GM18867 (cell line): ENCODE data around the gene CD2BP2.

Experiments used
- ATAC-seq: cut with Tn5 transposase; IDR thresholded peaks from one replicate; pipeline ENCODE4 v1.9.1; 2021; ENCODE audit warnings: mild to moderate bottlenecking, moderate library complexity; ENCODE audit not compliant: unreplicated experiment

The CD2BP2 gene

GRCh38 chr16:30365200-30365599, 10.1 kb upstream of the CD2BP2 start:
- no peak for ATAC-seq

GRCh38 chr16:30361180-30361579, 6.1 kb upstream of the CD2BP2 start:
- no peak for ATAC-seq

- no peak for ATAC-seq
Measured at GRCh38 chr16:30359871-30360170, 4.7 kb upstream of the CD2BP2 start.

- no peak for ATAC-seq
Measured at GRCh38 chr16:30358990-30359870, 4.1 kb upstream of the CD2BP2 start.

GRCh38 chr16:30358577-30358936, 3.4 kb upstream of the CD2BP2 start:
- ATAC-seq: no peak

GRCh38 chr16:30357715-30358576, 2.8 kb upstream of the CD2BP2 start:
- ATAC-seq: no peak

GRCh38 chr16:30357085-30357714, 2.1 kb upstream of the CD2BP2 start:
- ATAC-seq: no peak

- no peak for ATAC-seq
Measured at GRCh38 chr16:30356401-30357084, 1.4 kb upstream of the CD2BP2 start.

- ATAC-seq: no peak
Measured at GRCh38 chr16:30355954-30356308, 823 bp upstream of the CD2BP2 start.

- ATAC-seq: peak; percentile 3
Measured at GRCh38 chr16:30354423-30355143, 525 bp downstream of the CD2BP2 start.

- ATAC-seq: no peak
Measured at GRCh38 chr16:30353438-30354129, 1.5 kb downstream of the CD2BP2 start.

GRCh38 chr16:30352488-30353401, 2.4 kb downstream of the CD2BP2 start:
- ATAC-seq: no peak

- no peak for ATAC-seq
Measured at GRCh38 chr16:30351586-30352419, 3.3 kb downstream of the CD2BP2 start.

- no peak for ATAC-seq
Measured at GRCh38 chr16:30351001-30351441, 4.1 kb downstream of the CD2BP2 start.

GRCh38 chr16:30350134-30350871, 4.8 kb downstream of the CD2BP2 start:
- ATAC-seq: peak; percentile 48

GRCh38 chr16:30349675-30350074, 5.4 kb downstream of the CD2BP2 start:
- no peak for ATAC-seq

- no peak for ATAC-seq
Measured at GRCh38 chr16:30348929-30349328, 6.2 kb downstream of the CD2BP2 start.
